Natural killer cell (primary cell): ENCODE data around the gene MSI2. TPM values are rescaled to one million over a fixed set of nuclear protein-coding genes. Genes with fewer than 3 reads are reported as not detected.

Source experiments
- ATAC-seq, 3 donors: fragments of 150-1000 bp in 2 of 3; fragments of 200-7000 bp in 1 of 3; cut with Tn5 transposase; 1 replicate in 1 of 3; 2 replicates in 2 of 3; pipeline ENCODE4 v1.10.0; 2021; ENCODE audit warnings: mild to moderate bottlenecking in 2 of 3, moderate library complexity in 2 of 3
- DNase-seq, 2 donors: peaks; one replicate each; pipeline versions ENCODE4 v3.0.0 to v3.0.0-alpha.2; 2013 to 2021; ENCODE audit warnings: mixed read lengths in 1 of 2
- H3K27ac ChIP-seq: one replicate; pipeline ENCODE4 v1.5.1; 2013; ENCODE audit warnings: mild to moderate bottlenecking, low read length
- H3K27me3 ChIP-seq: one replicate; pipeline ENCODE4 v1.6.1; 2013; ENCODE audit warnings: low read length; ENCODE audit not compliant: control insufficient read depth, insufficient read depth
- H3K36me3 ChIP-seq: one replicate; pipeline ENCODE4 v1.6.1; 2013; ENCODE audit warnings: low read length; ENCODE audit not compliant: control insufficient read depth, insufficient read depth
- H3K4me1 ChIP-seq: one replicate; pipeline ENCODE4 v1.6.1; 2013; ENCODE audit warnings: low read length; ENCODE audit not compliant: control insufficient read depth, insufficient read depth
- H3K4me3 ChIP-seq: one replicate; pipeline ENCODE4 v1.5.1; 2013; ENCODE audit warnings: low read length
- H3K9me3 ChIP-seq: one replicate; pipeline ENCODE4 v1.6.1; 2013; ENCODE audit warnings: low read length; ENCODE audit not compliant: control insufficient read depth, insufficient read depth
- H3K27ac Mint-ChIP-seq, 2 donors: one replicate each; pipeline ENCODE4 v1.8.0; 2022; ENCODE audit warnings: mild to moderate bottlenecking in 2 of 2, mixed read lengths in 2 of 2, moderate library complexity in 1 of 2
- H3K27me3 Mint-ChIP-seq, 2 donors: one replicate each; pipeline ENCODE4 v1.8.0; 2022; ENCODE audit warnings: low read depth in 2 of 2, mixed read lengths in 2 of 2
- H3K36me3 Mint-ChIP-seq: one replicate; pipeline ENCODE4 v1.8.0; 2022; ENCODE audit warnings: mixed read lengths
- H3K4me1 Mint-ChIP-seq, 2 donors: one replicate each; pipeline ENCODE4 v1.8.0; 2022; ENCODE audit warnings: mixed read lengths in 2 of 2
- H3K4me3 Mint-ChIP-seq: one replicate; pipeline ENCODE4 v1.8.0; 2022; ENCODE audit warnings: mild to moderate bottlenecking, moderate library complexity, mixed read lengths
- H3K9me3 Mint-ChIP-seq, 2 donors: one replicate each; pipeline ENCODE4 v1.8.0; 2022; ENCODE audit warnings: mixed read lengths in 2 of 2
- WGBS: methylation state at CpG from one replicate; pipeline ENCODE4 v1.1.7; 2013; ENCODE audit warnings: missing lambda C conversion rate; ENCODE audit not compliant: insufficient coverage; 5-methylcytosine and 5-hydroxymethylcytosine counted together
- intact Hi-C: fragments of 100-400 bp; cut with micrococcal nuclease; formaldehyde crosslinking; loops from one replicate; pipeline ENCODE4 v1.14.2; 2022
- total RNA-seq, 4 donors: library from RNA; stranded (reverse); fragments of 120-200 nt in 1 of 4; gene quantifications; one replicate each; pipeline versions ENCODE4 v1.2.3 to v1.2.4, GENCODE V29; 2013 to 2022
- TF ChIP-seq, protein P1 (sequence below): fragments of 200-600 bp; IDR thresholded peaks from one replicate; pipeline ENCODE4 v1.8.0; 2022; ENCODE audit warnings: antibody characterized with exemption

Gene MSI2
- total RNA-seq, 3 donors from 2014 or later (not counting 1 experiment from before 2014, with no cell fraction given) = 95.5 to 145 (median 96.8) TPM

DNA sequence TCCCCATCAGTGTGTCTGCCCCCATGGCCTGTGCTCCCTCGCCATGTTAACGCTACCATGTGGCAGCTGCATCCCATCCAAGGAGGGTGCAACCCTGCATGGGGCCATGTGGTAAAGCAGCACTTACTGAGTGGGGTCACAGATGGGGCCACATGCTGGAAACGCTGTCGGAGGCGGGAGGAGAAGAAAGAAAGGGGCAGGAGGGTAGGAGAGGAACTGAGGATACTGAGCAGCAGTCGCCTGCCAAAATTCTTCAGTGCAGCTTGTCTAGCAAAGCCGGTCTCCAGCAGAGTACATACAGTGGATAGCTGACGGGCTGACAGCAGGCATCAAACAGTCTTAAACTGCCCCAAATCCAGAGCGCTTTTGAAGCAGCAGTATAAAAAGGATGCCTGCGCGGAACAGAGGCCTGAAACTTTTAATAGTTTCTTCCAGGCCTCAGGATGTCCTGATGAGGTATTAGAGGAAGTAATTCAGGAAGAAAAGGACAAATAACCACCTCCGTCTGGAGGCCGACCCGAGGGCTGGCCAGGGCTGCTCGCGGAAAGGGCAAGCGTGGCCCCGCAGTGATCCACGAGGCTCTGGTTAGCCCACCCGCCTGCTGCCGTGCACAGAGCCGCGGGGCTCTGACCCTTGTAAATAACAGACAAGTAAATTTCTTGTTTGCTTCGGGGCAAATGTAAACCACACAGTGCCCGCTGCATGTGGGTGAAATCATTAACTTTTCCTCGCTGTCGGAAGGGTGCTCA lies 339.8 kb downstream of the MSI2 start:
- Mint-ChIP-seq H3K27ac (no peak overlapping the region), H3K36me3 (no peaks in the 10 kb centered on the region), H3K27me3 (no peaks in the 10 kb centered on the region), H3K9me3 (no peaks in the 10 kb centered on the region), H3K4me1 (peaks cover 36 to 42% of the 10 kb centered on the region in 2 donors), H3K4me3 (no peak overlapping the region)
- Histone ChIP-seq H3K4me1 (peaks cover 33% of the 10 kb centered on the region), H3K9me3 (peaks cover 8% of the 10 kb centered on the region), H3K36me3 (no peaks in the 10 kb centered on the region), H3K4me3 (no peak overlapping the region), H3K27me3 (no peaks in the 10 kb centered on the region), H3K27ac (no peak overlapping the region)
- 87% methylated on average over 27 of the region's 27 CpGs for WGBS
- ATAC-seq = no peak
- intact Hi-C loops = no loop called here
- no peak for DNase-seq
- TF ChIP-seq, protein P1, sequence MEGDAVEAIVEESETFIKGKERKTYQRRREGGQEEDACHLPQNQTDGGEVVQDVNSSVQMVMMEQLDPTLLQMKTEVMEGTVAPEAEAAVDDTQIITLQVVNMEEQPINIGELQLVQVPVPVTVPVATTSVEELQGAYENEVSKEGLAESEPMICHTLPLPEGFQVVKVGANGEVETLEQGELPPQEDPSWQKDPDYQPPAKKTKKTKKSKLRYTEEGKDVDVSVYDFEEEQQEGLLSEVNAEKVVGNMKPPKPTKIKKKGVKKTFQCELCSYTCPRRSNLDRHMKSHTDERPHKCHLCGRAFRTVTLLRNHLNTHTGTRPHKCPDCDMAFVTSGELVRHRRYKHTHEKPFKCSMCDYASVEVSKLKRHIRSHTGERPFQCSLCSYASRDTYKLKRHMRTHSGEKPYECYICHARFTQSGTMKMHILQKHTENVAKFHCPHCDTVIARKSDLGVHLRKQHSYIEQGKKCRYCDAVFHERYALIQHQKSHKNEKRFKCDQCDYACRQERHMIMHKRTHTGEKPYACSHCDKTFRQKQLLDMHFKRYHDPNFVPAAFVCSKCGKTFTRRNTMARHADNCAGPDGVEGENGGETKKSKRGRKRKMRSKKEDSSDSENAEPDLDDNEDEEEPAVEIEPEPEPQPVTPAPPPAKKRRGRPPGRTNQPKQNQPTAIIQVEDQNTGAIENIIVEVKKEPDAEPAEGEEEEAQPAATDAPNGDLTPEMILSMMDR = no peak

DNA sequence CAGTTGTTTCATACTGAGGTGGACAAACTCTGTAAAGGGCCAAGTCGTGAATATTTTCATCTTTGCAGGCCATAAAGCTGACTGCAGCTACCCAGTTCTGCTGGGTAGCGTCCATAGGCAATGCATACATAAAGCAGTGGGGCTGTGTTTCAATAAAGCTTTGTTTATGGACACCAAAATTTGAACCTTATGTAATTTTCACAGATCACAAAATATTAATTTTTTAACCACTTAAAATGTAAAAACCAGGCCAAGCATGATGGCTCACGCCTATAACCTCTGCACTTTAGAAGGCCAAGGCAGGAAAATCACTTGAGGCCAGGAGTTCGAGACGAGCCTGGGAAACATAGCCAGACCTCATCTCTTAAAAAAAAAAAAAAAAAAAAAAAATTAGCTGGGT lies 340.8 kb downstream of the MSI2 start:
- H3K27ac ChIP-seq = no peak overlapping the region
- H3K4me3 ChIP-seq = no peak overlapping the region
- H3K4me3 Mint-ChIP-seq = no peak overlapping the region
- peaks cover 8% of the 10 kb centered on the region for H3K9me3 ChIP-seq
- no peaks in the 10 kb centered on the region for H3K27me3 Mint-ChIP-seq
- no peaks in the 10 kb centered on the region for H3K9me3 Mint-ChIP-seq
- H3K4me1 ChIP-seq = peaks cover 42% of the 10 kb centered on the region
- intact Hi-C loops = no loop called here
- no peaks in the 10 kb centered on the region for H3K27me3 ChIP-seq
- ATAC-seq (no peak), DNase-seq (no peak)
- 77% methylated on average over 5 of the region's 5 CpGs for WGBS
- H3K36me3 ChIP-seq = no peaks in the 10 kb centered on the region
- TF ChIP-seq, protein P1 = no peak
- no peaks in the 10 kb centered on the region for H3K36me3 Mint-ChIP-seq
- peaks cover 45 to 51% of the 10 kb centered on the region in 2 donors for H3K4me1 Mint-ChIP-seq
- H3K27ac Mint-ChIP-seq = no peak overlapping the region

DNA sequence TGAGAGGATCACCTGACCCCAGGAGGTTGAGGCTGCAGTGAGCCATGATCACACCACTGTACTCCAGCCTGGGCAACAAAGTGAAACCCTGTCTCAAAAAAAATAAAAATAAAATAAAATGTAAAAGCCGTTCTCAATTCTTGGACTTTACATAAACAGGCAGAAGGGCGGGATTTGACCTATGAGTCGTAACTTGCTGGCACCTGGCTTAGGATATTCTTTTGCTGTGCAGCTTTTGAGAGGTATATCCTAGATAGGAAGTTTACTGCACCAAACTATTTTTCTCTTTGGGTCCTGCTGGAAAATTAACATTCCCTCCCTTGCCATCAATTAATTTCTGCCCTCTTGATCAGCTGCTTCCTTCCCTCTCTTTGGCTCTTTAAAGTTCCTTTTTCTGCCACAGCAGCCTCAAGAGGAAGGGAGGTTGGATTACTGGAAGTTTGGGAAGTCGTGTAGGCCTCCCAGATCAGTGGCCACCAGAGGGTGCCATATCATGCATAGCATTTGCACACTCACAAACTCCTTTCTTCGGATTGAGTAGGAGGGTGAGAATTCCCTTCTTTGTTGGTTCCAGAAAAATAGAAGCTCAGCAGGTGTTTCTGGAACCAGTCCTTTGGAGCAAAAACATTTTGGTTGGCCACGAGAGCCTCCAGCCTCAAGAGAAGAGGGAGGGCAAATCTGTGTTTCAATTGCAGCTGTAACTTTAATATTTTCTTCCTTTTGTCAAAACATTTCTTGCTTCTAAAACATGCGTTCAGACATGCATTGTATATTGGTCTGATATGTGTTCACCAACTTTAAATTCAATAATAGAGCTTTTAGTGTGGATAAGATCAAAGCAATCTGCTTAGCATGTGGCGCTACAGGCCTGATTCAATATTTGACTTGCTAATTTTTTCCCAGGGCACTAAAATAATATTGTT lies 341.5 kb downstream of the MSI2 start:
- peaks cover 49% of the 10 kb centered on the region for H3K4me1 ChIP-seq
- Mint-ChIP-seq H3K4me3 (peak overlapping the region; percentile 28), H3K9me3 (no peaks in the 10 kb centered on the region), H3K36me3 (no peaks in the 10 kb centered on the region), H3K27me3 (no peaks in the 10 kb centered on the region), H3K27ac (no peak overlapping the region), H3K4me1 (peaks cover 45 to 58% of the 10 kb centered on the region in 2 donors)
- peak in 1 of 2 donors; percentile 67 for DNase-seq
- H3K36me3 ChIP-seq = no peaks in the 10 kb centered on the region
- no peak overlapping the region for H3K27ac ChIP-seq
- ATAC-seq = no peak
- peaks cover 8% of the 10 kb centered on the region for H3K9me3 ChIP-seq
- 73% methylated on average over 6 of the region's 8 CpGs for WGBS
- intact Hi-C loops = loop anchor here (1.0 kb wide), 1 partner anchor 75 kb away; no protein-coding TSS in a partner anchor
- H3K4me3 ChIP-seq = no peak overlapping the region
- TF ChIP-seq, protein P1 = peak; percentile 64
- H3K27me3 ChIP-seq = no peaks in the 10 kb centered on the region
